K562 (cell line): ENCODE data around the gene SP6. TPM values are rescaled to one million over a fixed set of nuclear protein-coding genes. Genes with fewer than 3 reads are reported as not detected.

Source experiments
- polyA plus RNA-seq, 8 experiments: library from polyadenylated mRNA; depleted of rRNA in 4 of 8; stranded (reverse) in 5 of 8; unstranded in 3 of 8; fragments of >200 nt; fragmentation: Nextera tagmentation in 2 of 8; fragmentation: Illumina TruSeq in 1 of 8; extraction: Ambion mirVana in 2 of 8; extraction: Trizol in 1 of 8; gene quantifications; 2 replicates each; pipeline versions ENCODE4 v1.2.1 to v1.2.3, GENCODE V29; 2011 to 2014; ENCODE audit warnings: inconsistent platforms in 1 of 8, missing spikeins in 1 of 8
- total RNA-seq, 7 experiments: library from RNA; depleted of rRNA in 6 of 7; stranded (reverse); fragments of >200 nt in 6 of 7; fragmentation: Illumina TruSeq in 2 of 7; extraction: Trizol in 2 of 7; gene quantifications; 2 replicates each; pipeline versions ENCODE4 v1.2.1 to v1.2.3, GENCODE V29; 2011 to 2021; ENCODE audit warnings: low replicate concordance in 1 of 7

Gene SP6
- total and polyA plus RNA-seq, 9 of the 15 experiments (the other 6 are each of a cell fraction or from before 2014, with no cell fraction given): 0.11 to 7.9 (median 2.2) TPM

Other genes starting within 250 kb of the SP6 start
Only the 7 nearest of the 13 such genes appear.
- 6.1 and 7.3 TPM in 2 replicates for gene OSBPL7, start 29.4 kb downstream of the SP6 start, total RNA-seq (2014; rRNA removed)
- 2.4 and 2.9 TPM in 2 replicates for gene OSBPL7, start 29.4 kb downstream of the SP6 start, total RNA-seq (2014; rRNA removed; fragmentation: Illumina TruSeq; extraction: Trizol)
- gene OSBPL7, start 29.4 kb downstream of the SP6 start, total RNA-seq (2015; rRNA removed; fragmentation: Illumina TruSeq; extraction: Trizol): 5.8 and 6.7 TPM in 2 replicates
- gene OSBPL7, start 29.4 kb downstream of the SP6 start, total RNA-seq (2021): 11.5 and 11.9 TPM in 2 replicates
- 5.3 and 15.3 TPM in 2 replicates for gene OSBPL7, start 29.4 kb downstream of the SP6 start, polyA plus RNA-seq (2011; rRNA removed)
- gene OSBPL7, start 29.4 kb downstream of the SP6 start, polyA plus RNA-seq (2014; fragmentation: Illumina TruSeq; extraction: Trizol): 5.9 and 7.7 TPM in 2 replicates
- gene OSBPL7, start 29.4 kb downstream of the SP6 start, polyA plus RNA-seq (2014; fragmentation: Nextera tagmentation; extraction: Ambion mirVana): under 1 TPM; 0.32 to 0.48 TPM
- gene OSBPL7, start 29.4 kb downstream of the SP6 start, polyA plus RNA-seq (2014; rRNA removed): 9.7 and 9.8 TPM in 2 replicates
- gene MRPL10, start 19.6 kb downstream of the SP6 start, total RNA-seq (2014; rRNA removed): 68.6 and 83.9 TPM in 2 replicates
- 46.9 and 50.2 TPM in 2 replicates for gene MRPL10, start 19.6 kb downstream of the SP6 start, total RNA-seq (2014; rRNA removed; fragmentation: Illumina TruSeq; extraction: Trizol)
- 52.3 and 53.1 TPM in 2 replicates for gene MRPL10, start 19.6 kb downstream of the SP6 start, total RNA-seq (2015; rRNA removed; fragmentation: Illumina TruSeq; extraction: Trizol)
- gene MRPL10, start 19.6 kb downstream of the SP6 start, total RNA-seq (2021): 71.2 and 82.9 TPM in 2 replicates
- gene MRPL10, start 19.6 kb downstream of the SP6 start, polyA plus RNA-seq (2011; rRNA removed): 67.3 and 101 TPM in 2 replicates
- gene MRPL10, start 19.6 kb downstream of the SP6 start, polyA plus RNA-seq (2014; fragmentation: Illumina TruSeq; extraction: Trizol): 105 and 108 TPM in 2 replicates
- gene MRPL10, start 19.6 kb downstream of the SP6 start, polyA plus RNA-seq (2014; fragmentation: Nextera tagmentation; extraction: Ambion mirVana): 10 to 100 TPM; 27.8 to 47.8 TPM
- gene MRPL10, start 19.6 kb downstream of the SP6 start, polyA plus RNA-seq (2014; rRNA removed): 67.4 and 83.9 TPM in 2 replicates
- gene LRRC46, start 19.5 kb downstream of the SP6 start, total RNA-seq (2014; rRNA removed): 0.37 TPM in 1 of 2 replicates, not detected in the other
- gene LRRC46, start 19.5 kb downstream of the SP6 start, total RNA-seq (2014; rRNA removed; fragmentation: Illumina TruSeq; extraction: Trizol): 0.22 and 0.40 TPM in 2 replicates
- 0.47 and 0.64 TPM in 2 replicates for gene LRRC46, start 19.5 kb downstream of the SP6 start, total RNA-seq (2015; rRNA removed; fragmentation: Illumina TruSeq; extraction: Trizol)
- gene LRRC46, start 19.5 kb downstream of the SP6 start, total RNA-seq (2021): 0.73 and 1.0 TPM in 2 replicates
- 0.59 and 0.72 TPM in 2 replicates for gene LRRC46, start 19.5 kb downstream of the SP6 start, polyA plus RNA-seq (2011; rRNA removed)
- gene LRRC46, start 19.5 kb downstream of the SP6 start, polyA plus RNA-seq (2014; fragmentation: Illumina TruSeq; extraction: Trizol): 1.4 and 1.9 TPM in 2 replicates
- under 1 TPM; 0.39 TPM for gene LRRC46, start 19.5 kb downstream of the SP6 start, polyA plus RNA-seq (2014; fragmentation: Nextera tagmentation; extraction: Ambion mirVana)
- gene LRRC46, start 19.5 kb downstream of the SP6 start, polyA plus RNA-seq (2014; rRNA removed): 0.53 and 1.4 TPM in 2 replicates
- gene SCRN2, start 9.9 kb downstream of the SP6 start, total RNA-seq (2014; rRNA removed): 23.2 and 29.9 TPM in 2 replicates
- gene SCRN2, start 9.9 kb downstream of the SP6 start, total RNA-seq (2014; rRNA removed; fragmentation: Illumina TruSeq; extraction: Trizol): 5.7 and 8.5 TPM in 2 replicates
- 11.8 and 13.7 TPM in 2 replicates for gene SCRN2, start 9.9 kb downstream of the SP6 start, total RNA-seq (2015; rRNA removed; fragmentation: Illumina TruSeq; extraction: Trizol)
- gene SCRN2, start 9.9 kb downstream of the SP6 start, total RNA-seq (2021): 24.0 and 28.8 TPM in 2 replicates
- 19.3 and 32.0 TPM in 2 replicates for gene SCRN2, start 9.9 kb downstream of the SP6 start, polyA plus RNA-seq (2011; rRNA removed)
- gene SCRN2, start 9.9 kb downstream of the SP6 start, polyA plus RNA-seq (2014; fragmentation: Illumina TruSeq; extraction: Trizol): 13.6 and 20.9 TPM in 2 replicates
- 1 to 10 TPM in 1 of 2 experiments, under 1 TPM in 1; 0.25 to 1.2 TPM for gene SCRN2, start 9.9 kb downstream of the SP6 start, polyA plus RNA-seq (2014; fragmentation: Nextera tagmentation; extraction: Ambion mirVana)
- gene SCRN2, start 9.9 kb downstream of the SP6 start, polyA plus RNA-seq (2014; rRNA removed): 31.9 and 32.9 TPM in 2 replicates
- 2.1 and 2.8 TPM in 2 replicates for gene SP2, start 45.1 kb upstream of the SP6 start, total RNA-seq (2014; rRNA removed)
- 1.5 and 2.3 TPM in 2 replicates for gene SP2, start 45.1 kb upstream of the SP6 start, total RNA-seq (2014; rRNA removed; fragmentation: Illumina TruSeq; extraction: Trizol)
- gene SP2, start 45.1 kb upstream of the SP6 start, total RNA-seq (2015; rRNA removed; fragmentation: Illumina TruSeq; extraction: Trizol): 1.4 and 1.5 TPM in 2 replicates
- gene SP2, start 45.1 kb upstream of the SP6 start, total RNA-seq (2021): 15.9 and 17.4 TPM in 2 replicates
- 2.3 and 5.0 TPM in 2 replicates for gene SP2, start 45.1 kb upstream of the SP6 start, polyA plus RNA-seq (2011; rRNA removed)
- gene SP2, start 45.1 kb upstream of the SP6 start, polyA plus RNA-seq (2014; fragmentation: Illumina TruSeq; extraction: Trizol): 19.1 and 22.3 TPM in 2 replicates
- gene SP2, start 45.1 kb upstream of the SP6 start, polyA plus RNA-seq (2014; fragmentation: Nextera tagmentation; extraction: Ambion mirVana): under 1 TPM; 0.77 to 0.88 TPM
- 6.1 and 6.5 TPM in 2 replicates for gene SP2, start 45.1 kb upstream of the SP6 start, polyA plus RNA-seq (2014; rRNA removed)
- 25.5 and 30.9 TPM in 2 replicates for gene PNPO, start 90.4 kb upstream of the SP6 start, total RNA-seq (2014; rRNA removed)
- 27.4 and 27.7 TPM in 2 replicates for gene PNPO, start 90.4 kb upstream of the SP6 start, total RNA-seq (2014; rRNA removed; fragmentation: Illumina TruSeq; extraction: Trizol)
- 24.8 and 28.2 TPM in 2 replicates for gene PNPO, start 90.4 kb upstream of the SP6 start, total RNA-seq (2015; rRNA removed; fragmentation: Illumina TruSeq; extraction: Trizol)
- 39.0 and 41.5 TPM in 2 replicates for gene PNPO, start 90.4 kb upstream of the SP6 start, total RNA-seq (2021)
- gene PNPO, start 90.4 kb upstream of the SP6 start, polyA plus RNA-seq (2011; rRNA removed): 29.2 and 35.5 TPM in 2 replicates
- gene PNPO, start 90.4 kb upstream of the SP6 start, polyA plus RNA-seq (2014; fragmentation: Illumina TruSeq; extraction: Trizol): 29.6 and 35.5 TPM in 2 replicates
- 10 to 100 TPM; 16.6 to 23.1 TPM for gene PNPO, start 90.4 kb upstream of the SP6 start, polyA plus RNA-seq (2014; fragmentation: Nextera tagmentation; extraction: Ambion mirVana)
- gene PNPO, start 90.4 kb upstream of the SP6 start, polyA plus RNA-seq (2014; rRNA removed): 23.4 and 24.9 TPM in 2 replicates
- gene PRR15L, start 106.7 kb upstream of the SP6 start, total RNA-seq (2014; rRNA removed): not detected in 2 replicates
- not detected in 2 replicates for gene PRR15L, start 106.7 kb upstream of the SP6 start, total RNA-seq (2014; rRNA removed; fragmentation: Illumina TruSeq; extraction: Trizol)
- not detected in 2 replicates for gene PRR15L, start 106.7 kb upstream of the SP6 start, total RNA-seq (2015; rRNA removed; fragmentation: Illumina TruSeq; extraction: Trizol)
- gene PRR15L, start 106.7 kb upstream of the SP6 start, total RNA-seq (2021): 0.16 TPM in 1 of 2 replicates, not detected in the other
- not detected in 2 replicates for gene PRR15L, start 106.7 kb upstream of the SP6 start, polyA plus RNA-seq (2011; rRNA removed)
- gene PRR15L, start 106.7 kb upstream of the SP6 start, polyA plus RNA-seq (2014; fragmentation: Illumina TruSeq; extraction: Trizol): not detected in 2 replicates
- gene PRR15L, start 106.7 kb upstream of the SP6 start, polyA plus RNA-seq (2014; fragmentation: Nextera tagmentation; extraction: Ambion mirVana): under 1 TPM in 1 of 2 experiments, not detected in 1; 0.03 TPM
- not detected in 2 replicates for gene PRR15L, start 106.7 kb upstream of the SP6 start, polyA plus RNA-seq (2014; rRNA removed)